ENCODE data around the gene CYP11A1. TPM values are rescaled to one million over a fixed set of nuclear protein-coding genes. Genes with fewer than 3 reads are reported as not detected.

Gene CYP11A1
- total and polyA plus RNA-seq, 10 of the 15 experiments (the other 5 are each of a cell fraction or from before 2014, with no cell fraction given) = 0.11 to 1.2 (median 0.23) TPM; not detected in 5

- no peak for TF ChIP-seq USF1 (IDR thresholded peaks at IDR 0.05; ENCODE audit: borderline replicate concordance, extremely low read length, insufficient read depth, low read depth, low read length)
- TF ChIP-seq RELB (IDR thresholded peaks at IDR 0.05; ENCODE audit: low read depth) = 0 out of 2 replicates have a peak, but pooled peaks have one; percentile 19
- peak; percentile 51; the same call in 1 of the 2 replicates for TF ChIP-seq PAX5 (IDR thresholded peaks at IDR 0.05; ENCODE audit: borderline replicate concordance, low read depth, low read length)
- no peak for TF ChIP-seq ESRRA (IDR thresholded peaks at IDR 0.05; ENCODE audit: low read length)
- peak in 1 of 2 experiments; percentile 20; a peak in 1 of 4 replicates for TF ChIP-seq EP300 (IDR thresholded peaks at IDR 0.05; ENCODE audit: borderline replicate concordance in 1 of 2, control insufficient read depth in 1 of 2, low read depth in 2 of 2, low read length in 2 of 2)
- TF ChIP-seq NBN (IDR thresholded peaks at IDR 0.05) = 0 out of 2 replicates have a peak, but pooled peaks have one; percentile 39
- TF ChIP-seq SREBF1 (IDR thresholded peaks at IDR 0.05; ENCODE audit: low read length) = no peak
- no peak for TF ChIP-seq CEBPZ (IDR thresholded peaks at IDR 0.05; ENCODE audit: low read depth, low read length)
- TF ChIP-seq ZBTB33 (IDR thresholded peaks at IDR 0.05) = no peak
- peak; percentile 46; the same call in 1 of the 2 replicates for TF ChIP-seq DPF2 (IDR thresholded peaks at IDR 0.05)
- TF ChIP-seq ATF2 (IDR thresholded peaks at IDR 0.05; ENCODE audit: low read length) = no peak
- no peak for TF ChIP-seq ZNF24 (IDR thresholded peaks at IDR 0.05)
- no peak for TF ChIP-seq RELA (IDR thresholded peaks at IDR 0.05; ENCODE audit: borderline replicate concordance, partially characterized antibody)
- TF ChIP-seq KLF5 (IDR thresholded peaks at IDR 0.05; ENCODE audit: partially characterized antibody) = no peak
- TF ChIP-seq RBBP5 (conservative IDR thresholded peaks at IDR 0.05) = no peak
- TF ChIP-seq MLLT1 (IDR thresholded peaks at IDR 0.05) = no peak
- no peak for TF ChIP-seq NFYA (IDR thresholded peaks at IDR 0.05; ENCODE audit: borderline replicate concordance, low read depth, low read length)
- no peak for TF ChIP-seq ETV6 (conservative IDR thresholded peaks at IDR 0.05 in 1 of 2, IDR thresholded peaks at IDR 0.05 in 1 of 2; ENCODE audit: borderline replicate concordance in 1 of 2, low read depth in 1 of 2)
- no peak for TF ChIP-seq NFYB (IDR thresholded peaks at IDR 0.05; ENCODE audit: insufficient read depth, low read depth, low read length)
Observed at GRCh38 chr15:74315626-74316025, 51.8 kb downstream of the CYP11A1 start (continued).
